AG04450 (cell line): ENCODE data around the gene MID1. TPM values are rescaled to one million over a fixed set of nuclear protein-coding genes. Genes with fewer than 3 reads are reported as not detected.
A peak's percentile ranks its signal among the peaks of the same experiment; 100 is the strongest.
"Not testable (repeated sequence)": the region's sequence is repeated elsewhere in the genome, so short reads cannot be mapped to it uniquely, and the experiment has no call there.

Experiments
- CTCF ChIA-PET: fragments of 300-600, 350-600 bp; formaldehyde crosslinking; extraction: SDS; loops from one replicate; lab custom pipeline; 2022; ENCODE audit warnings: antibody characterized with exemption, inconsistent platforms; lab: Charles Lee
- POLR2A ChIA-PET: fragments of 350-600 bp; formaldehyde crosslinking; extraction: SDS; loops from one replicate; lab custom pipeline; 2021; ENCODE audit warnings: antibody characterized with exemption, inconsistent platforms; lab: Yijun Ruan, JAX
- DNase-seq: peaks from one replicate; pipeline ENCODE4 v3.0.0-alpha.2; 2011; ENCODE audit warnings: low read depth, low spot score
- H3K27ac ChIP-seq: one replicate; pipeline ENCODE4 v1.5.1; 2012; ENCODE audit warnings: low read depth, low read length, control low read depth
- H3K27me3 ChIP-seq: one replicate; pipeline ENCODE4 v1.6.0; 2012; ENCODE audit warnings: low read length; ENCODE audit not compliant: control insufficient read depth, insufficient read depth
- H3K4me3 ChIP-seq: 2 replicates; pipeline ENCODE4 v1.5.1; 2011; ENCODE audit warnings: mild to moderate bottlenecking, low read depth, low read length, control low read depth
- H3K9me3 ChIP-seq: 2 replicates; pipeline ENCODE4 v1.5.1; 2012; ENCODE audit warnings: low read length; ENCODE audit not compliant: control insufficient read depth, insufficient read depth
- CTCF ChIP-seq: IDR thresholded peaks from 2 replicates; pipeline ENCODE4 v1.5.1; 2011; ENCODE audit warnings: low read depth, low read length, control low read depth, inconsistent platforms
- polyA plus RNA-seq: library from polyadenylated mRNA; depleted of rRNA; stranded (reverse); fragments of >200 nt; gene quantifications from 2 replicates; pipeline ENCODE4 v1.2.3, GENCODE V29; 2011

MID1 gene
- polyA plus RNA-seq, 1 experiment: 37.5 TPM

GRCh38 chrX:10597871-10598270 lies 22.5 kb downstream of the MID1 start:
- POLR2A ChIA-PET: no interaction called here
- Histone ChIP-seq H3K4me3 (no peak overlapping the region), H3K27ac (no peak overlapping the region), H3K9me3 (no peaks in the 10 kb centered on the region), H3K27me3 (no peaks in the 10 kb centered on the region)
- CTCF ChIA-PET: interaction anchor here (0.9 to 2.4 kb wide), 2 partner anchors 85 to 408 kb away, joined by 3 to 11 read pairs; no protein-coding TSS in a partner anchor
- peak; percentile 49 for TF ChIP-seq CTCF
- DNase-seq: no peak

- H3K4me3 ChIP-seq: no peak overlapping the region
- no peak for TF ChIP-seq CTCF
- ChIA-PET CTCF (interaction anchor here (0.6 to 2.0 kb wide), 3 partner anchors 401 to 546 kb away, joined by 4 to 6 read pairs (median 5); no protein-coding TSS in a partner anchor), POLR2A (no interaction called here)
- H3K9me3 ChIP-seq: no peaks in the 10 kb centered on the region; the same call in 1 of the 2 replicates
- no peak overlapping the region for H3K27ac ChIP-seq
- DNase-seq: no peak
- no peaks in the 10 kb centered on the region for H3K27me3 ChIP-seq
Observed at GRCh38 chrX:10591363-10592335, 28.7 kb downstream of the MID1 start.

- H3K9me3 ChIP-seq, CTCF ChIA-PET, H3K4me3 ChIP-seq, H3K27ac ChIP-seq, H3K27me3 ChIP-seq, POLR2A ChIA-PET, DNase-seq: not testable (repeated sequence)
Observed at GRCh38 chrX:10589787-10590186, 30.6 kb downstream of the MID1 start.

- POLR2A ChIA-PET: no interaction called here
- Histone ChIP-seq H3K4me3 (no peak overlapping the region), H3K27me3 (no peaks in the 10 kb centered on the region), H3K27ac (no peak overlapping the region), H3K9me3 (peaks cover 5% of the 10 kb centered on the region)
- no peak for DNase-seq
- CTCF ChIA-PET: no interaction called here
- TF ChIP-seq CTCF: no peak
Observed at GRCh38 chrX:10589098-10589497, 31.3 kb downstream of the MID1 start.

GRCh38 chrX:10584882-10585281 lies 35.5 kb downstream of the MID1 start:
- POLR2A ChIA-PET, CTCF ChIA-PET, H3K9me3 ChIP-seq, H3K27me3 ChIP-seq, H3K4me3 ChIP-seq, H3K27ac ChIP-seq, DNase-seq: not testable (repeated sequence)

- Histone ChIP-seq H3K27ac (no peak overlapping the region), H3K9me3 (peaks cover 9% of the 10 kb centered on the region), H3K27me3 (no peaks in the 10 kb centered on the region), H3K4me3 (no peak overlapping the region)
- no peak for TF ChIP-seq CTCF
- CTCF ChIA-PET: no interaction called here
- POLR2A ChIA-PET: no interaction called here
- DNase-seq: no peak
Observed at GRCh38 chrX:10582945-10583344, 37.4 kb downstream of the MID1 start.
